ENCODE results near the gene USP46.
A peak's percentile ranks its signal among the peaks of the same experiment; 100 is the strongest.

Gene USP46, protein sequence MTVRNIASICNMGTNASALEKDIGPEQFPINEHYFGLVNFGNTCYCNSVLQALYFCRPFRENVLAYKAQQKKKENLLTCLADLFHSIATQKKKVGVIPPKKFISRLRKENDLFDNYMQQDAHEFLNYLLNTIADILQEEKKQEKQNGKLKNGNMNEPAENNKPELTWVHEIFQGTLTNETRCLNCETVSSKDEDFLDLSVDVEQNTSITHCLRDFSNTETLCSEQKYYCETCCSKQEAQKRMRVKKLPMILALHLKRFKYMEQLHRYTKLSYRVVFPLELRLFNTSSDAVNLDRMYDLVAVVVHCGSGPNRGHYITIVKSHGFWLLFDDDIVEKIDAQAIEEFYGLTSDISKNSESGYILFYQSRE

DNA sequence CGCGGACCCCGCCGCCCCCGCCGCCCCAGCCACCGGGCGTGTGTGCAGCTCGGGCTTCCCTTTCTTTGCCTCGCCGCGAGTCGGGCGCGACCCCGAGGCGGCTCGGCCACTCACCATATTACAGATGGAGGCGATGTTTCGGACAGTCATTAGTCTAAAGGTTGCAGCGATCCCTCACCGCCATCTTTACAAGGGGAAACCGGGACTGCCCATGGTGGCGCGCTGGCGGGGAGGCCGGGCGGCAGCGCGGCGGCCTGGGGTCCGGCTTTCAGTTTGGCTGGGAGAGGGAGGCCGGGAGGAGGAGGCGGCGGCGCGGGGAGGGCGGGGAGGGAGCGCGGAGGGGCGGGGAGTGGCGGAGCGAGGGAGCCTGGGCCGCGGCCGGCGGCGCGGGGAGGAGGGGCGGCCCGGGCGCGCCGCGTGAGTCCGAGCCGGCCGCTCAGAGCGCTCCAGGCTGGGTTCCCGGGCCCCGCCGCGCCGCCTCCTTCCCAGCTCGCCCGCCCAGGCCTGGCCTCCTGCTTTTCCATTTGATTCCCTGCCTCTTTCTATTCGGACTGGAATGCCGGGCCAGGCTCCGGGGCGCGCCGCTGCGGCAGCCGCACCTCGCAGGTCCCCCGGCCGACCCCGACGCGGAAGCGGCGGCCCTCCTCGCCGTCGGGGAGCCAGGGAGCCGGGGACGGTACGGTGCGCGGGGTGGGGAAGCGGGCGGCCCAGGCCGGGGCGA lies at the start of gene USP46:
Gene USP46, minus strand, starts transcription at position 301 of the 721 bp plus-strand sequence. Its CDS starts 151 bp downstream, at position 150.
- DNase-seq: peak; percentile 61

DNA sequence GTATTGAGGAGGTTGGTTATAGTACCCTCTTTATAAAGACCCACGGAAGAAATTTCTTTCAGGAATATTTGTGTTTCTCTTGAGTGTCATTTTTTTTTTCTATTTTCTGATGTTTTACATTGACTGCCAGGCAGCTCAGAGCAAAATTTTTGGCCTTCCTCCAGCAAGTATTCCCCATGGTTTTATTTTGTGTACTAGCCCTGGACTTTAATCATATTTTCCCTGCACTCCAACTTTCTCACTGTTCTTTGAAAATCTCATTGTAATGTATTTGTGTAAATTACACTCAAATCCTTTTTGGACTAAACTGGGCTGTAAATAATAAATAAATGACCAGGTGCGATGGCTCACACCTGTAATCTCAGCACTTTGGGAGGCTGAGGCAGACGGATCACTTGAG lies 45.6 kb upstream of the USP46 start:
- no peak for DNase-seq

DNA sequence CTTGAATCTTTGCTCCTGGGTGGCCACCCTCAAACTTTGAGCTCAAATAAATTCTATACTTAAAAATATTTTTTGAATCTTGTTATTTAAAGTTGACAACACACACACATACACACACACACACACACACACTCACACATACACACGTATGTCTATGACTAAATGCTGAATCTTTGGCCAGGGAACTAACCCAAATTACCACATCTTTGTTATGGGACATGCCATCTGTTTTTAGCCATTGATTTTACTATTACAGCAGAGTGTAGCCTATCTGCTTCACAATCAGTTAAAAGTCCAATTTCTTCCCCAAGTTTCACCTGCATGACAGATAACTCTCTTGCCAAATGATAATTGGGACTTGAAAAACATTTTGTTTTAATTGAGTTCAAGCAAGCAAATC lies 45.0 kb upstream of the USP46 start:
- no peak for DNase-seq

DNA sequence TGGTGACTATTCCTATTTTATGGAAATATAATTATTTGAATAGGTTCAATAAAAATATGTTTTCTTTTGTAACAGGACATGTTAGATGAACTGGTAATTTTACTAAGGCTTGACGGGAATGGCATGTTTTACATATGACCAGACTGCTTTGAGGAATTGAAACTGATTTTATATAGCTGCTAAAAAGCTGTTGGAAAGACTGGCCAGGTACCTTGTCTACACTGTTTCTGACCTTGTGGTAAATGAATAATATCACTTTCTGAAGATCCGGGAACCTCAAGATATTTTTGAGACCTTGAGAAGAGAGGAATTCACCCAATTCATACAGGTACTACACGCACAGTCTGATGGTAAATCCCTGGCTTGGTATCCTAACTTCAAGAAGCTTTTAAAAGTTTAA lies 42.1 kb upstream of the USP46 start:
- no peak for DNase-seq

DNA sequence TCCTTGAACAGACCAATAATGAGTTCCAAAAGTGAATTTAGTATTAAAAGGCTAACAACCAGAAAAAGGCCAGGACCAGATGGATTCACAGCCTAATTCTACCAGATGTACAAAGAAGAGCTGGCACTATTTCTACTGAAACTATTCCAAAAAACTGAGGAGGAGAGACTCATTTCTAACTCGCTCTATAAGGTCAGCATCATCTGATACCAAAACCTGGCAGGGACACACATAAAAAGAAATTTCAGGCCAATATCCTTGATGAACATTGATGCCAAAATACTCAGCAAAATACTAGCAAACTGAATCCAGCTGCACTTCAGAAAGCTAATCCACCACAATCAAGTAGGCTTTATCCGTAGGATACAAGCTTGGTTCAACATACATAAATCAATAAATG lies 35.8 kb upstream of the USP46 start:
- no peak for DNase-seq

DNA sequence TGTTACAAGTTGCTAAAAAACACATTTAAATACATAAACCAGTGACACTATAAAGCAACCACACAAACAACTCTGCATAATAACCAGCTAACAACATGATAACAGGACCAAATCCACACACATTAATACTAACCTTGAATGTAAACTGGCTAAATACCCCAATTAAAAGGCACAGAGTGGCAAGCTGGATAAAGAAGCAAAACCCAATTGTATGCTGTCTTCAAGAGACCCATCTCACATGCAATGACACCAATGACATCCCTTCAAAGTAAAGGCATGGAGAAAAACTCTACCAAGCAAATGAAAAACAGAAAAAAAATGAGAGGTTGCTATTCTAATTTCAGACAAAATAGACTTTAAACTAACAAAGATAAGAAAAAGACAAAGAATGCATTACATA lies 34.4 kb upstream of the USP46 start:
- DNase-seq: no peak

DNA sequence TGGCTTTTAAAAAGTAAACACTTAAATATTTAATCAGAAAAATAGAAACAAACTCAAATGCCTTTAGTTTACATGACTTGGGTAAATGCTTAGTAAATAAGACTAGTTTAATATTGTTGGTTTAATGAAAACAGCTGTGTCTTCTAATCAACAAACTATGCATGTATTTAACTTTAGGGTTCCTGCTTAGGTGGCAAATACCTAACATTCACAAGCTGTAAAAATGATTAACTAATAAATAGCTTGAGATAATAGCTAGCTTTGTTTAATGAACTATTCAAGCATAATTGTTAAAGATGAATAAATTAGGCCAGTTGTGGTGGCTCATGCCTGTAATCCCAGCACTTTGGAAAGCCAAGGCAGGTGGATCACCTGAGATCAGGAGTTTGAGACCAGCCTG lies 30.0 kb upstream of the USP46 start:
- no peak for DNase-seq

DNA sequence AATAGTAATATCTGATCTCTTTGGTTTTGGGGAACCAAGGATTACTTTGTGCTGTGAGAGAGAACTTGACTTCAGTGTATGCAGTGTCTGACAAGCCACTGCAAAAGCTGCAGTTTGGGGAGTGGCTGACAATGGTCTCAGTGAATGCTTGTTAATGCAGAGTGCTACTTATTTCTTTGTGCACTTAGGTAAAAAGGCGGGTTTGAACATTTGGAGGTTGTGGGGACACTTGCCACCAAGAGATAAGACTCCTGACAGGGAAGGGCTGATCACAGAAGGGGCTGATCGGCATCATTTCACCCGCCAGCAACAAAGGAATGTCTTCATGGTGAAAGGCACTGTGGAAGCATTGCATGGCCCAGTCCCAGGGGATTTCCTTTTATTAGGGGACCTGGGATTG lies 28.6 kb upstream of the USP46 start:
- DNase-seq: no peak

DNA sequence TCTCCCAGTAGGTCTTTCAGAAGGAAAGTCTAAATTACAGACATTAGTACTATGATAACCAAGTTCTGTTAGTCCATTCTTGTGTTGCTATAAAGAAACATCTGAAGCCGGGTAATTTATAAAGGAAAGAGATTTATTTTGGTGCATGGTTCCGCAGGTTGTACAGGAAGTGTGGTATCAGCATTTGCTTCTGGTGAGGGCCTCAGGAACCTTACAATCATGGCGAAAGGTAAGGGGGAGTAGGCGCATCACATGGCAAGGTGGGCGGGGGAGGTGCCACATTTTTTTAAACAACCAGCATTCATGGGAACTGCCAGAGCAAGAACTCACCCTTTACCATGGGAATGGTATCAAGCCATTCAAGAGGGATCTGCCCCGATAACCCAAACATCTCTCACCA lies 26.2 kb upstream of the USP46 start:
- DNase-seq: no peak

DNA sequence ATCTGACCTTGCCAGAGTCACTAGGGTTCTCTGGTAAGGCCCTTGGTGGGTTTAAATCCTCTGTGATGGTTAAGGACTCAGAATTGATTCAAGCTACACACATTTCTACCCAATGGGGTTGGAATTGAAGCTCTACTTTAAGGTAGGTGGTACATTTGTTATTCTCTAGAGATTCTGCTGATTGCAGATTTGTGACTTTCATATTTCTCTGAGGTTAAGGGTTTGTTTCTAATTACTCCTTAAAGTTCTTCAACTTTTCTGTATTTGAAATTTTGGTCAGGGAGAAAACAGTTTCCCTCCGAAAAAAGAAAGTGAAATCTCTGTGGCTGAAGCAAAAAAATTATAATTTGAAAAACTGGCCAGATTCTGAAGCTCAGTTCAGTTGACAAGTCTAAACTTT lies 25.8 kb upstream of the USP46 start:
- no peak for DNase-seq

DNA sequence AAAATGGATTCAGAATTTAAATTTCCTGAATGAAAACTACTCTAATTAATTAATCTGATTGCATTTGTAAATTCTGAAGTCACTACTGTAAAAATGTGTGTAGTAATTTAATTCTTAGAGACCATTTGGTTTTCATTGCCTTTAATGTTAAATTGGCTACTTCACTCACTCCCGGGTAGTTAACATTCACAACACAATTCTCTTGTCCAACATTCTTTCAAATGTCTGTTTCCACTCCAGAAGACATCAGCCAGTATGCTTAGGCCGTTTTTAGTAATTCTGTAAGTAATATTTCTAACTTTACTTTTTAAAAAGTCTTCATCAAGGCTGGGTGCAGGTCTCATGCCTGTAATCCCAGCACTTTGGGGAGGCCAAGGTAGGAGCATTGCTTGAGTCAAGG lies 21.3 kb upstream of the USP46 start:
- DNase-seq: no peak

DNA sequence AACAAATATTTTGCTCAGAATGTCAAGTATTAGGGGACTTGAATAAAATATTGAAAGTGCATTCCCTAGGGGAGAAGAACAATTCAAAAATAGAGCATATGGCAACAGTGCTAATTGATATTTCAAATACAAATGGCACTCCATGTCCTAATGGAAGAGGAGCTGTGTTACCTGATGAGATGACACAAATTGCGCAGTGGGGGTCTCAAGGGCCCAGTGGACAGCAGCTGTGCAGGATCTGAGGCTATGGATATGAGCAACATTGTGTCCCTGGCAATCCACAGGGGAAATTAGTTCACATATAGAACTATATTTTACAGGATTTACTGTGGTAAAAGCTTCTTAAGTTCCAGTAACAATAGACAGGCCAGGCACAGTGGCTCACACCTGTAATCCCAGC lies 17.4 kb upstream of the USP46 start:
- DNase-seq: no peak

DNA sequence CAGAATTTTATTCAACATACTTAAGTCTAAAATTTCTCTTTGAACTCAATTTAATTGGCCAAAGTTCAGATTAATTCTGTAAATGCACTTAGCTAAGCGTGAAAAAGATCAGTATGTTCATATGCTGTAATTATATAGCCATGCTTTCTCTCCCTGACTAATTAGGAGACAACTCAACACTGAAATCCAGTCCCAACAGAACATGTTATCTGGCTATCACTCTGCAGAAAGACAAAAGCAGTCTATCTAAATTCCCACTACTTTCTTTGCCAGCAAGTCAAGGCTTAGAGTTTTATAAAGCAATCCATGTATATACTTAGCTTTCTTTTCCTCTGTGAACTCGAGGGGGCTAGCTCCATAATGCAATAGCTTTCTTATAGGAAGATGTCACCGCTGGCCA lies 16.0 kb upstream of the USP46 start:
- no peak for DNase-seq

DNA sequence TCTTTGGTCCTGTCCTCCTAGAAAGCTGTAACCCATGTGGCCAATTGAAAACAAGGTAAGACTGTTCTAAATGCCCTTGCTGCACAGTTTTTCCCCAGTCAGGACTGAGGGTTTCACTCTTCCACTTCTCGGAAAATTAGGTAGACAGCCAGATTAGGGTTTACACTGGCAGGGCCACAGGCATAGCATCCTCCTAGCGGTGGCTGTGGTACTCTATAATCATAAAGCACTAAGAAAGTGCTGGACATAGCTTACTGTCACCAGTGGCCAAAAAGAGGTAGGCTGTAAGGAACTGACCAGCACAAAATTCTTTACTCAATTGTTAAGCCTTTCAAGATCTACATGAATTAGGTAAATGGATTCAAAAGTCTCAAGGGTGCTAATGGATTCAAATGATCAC lies 11.6 kb upstream of the USP46 start:
- DNase-seq: no peak

DNA sequence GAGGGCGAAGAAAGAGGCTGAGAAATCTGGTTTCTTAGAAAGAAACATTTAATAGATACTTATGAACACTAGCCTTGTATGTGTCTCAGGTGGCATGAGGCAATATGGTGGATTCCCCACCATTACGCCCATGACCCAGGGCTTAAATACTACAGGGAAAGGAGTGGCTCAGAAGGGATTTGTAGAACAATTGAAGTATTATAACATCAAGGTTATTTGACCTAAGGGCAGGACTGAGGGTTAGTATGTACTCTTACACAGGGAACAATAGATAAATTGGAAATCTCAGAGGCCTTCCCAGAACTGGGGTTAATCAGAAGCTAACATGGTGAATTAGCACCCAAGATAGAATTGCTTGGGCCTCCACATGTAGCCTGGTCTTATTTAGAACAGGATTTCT lies 11.0 kb upstream of the USP46 start:
- no peak for DNase-seq

DNA sequence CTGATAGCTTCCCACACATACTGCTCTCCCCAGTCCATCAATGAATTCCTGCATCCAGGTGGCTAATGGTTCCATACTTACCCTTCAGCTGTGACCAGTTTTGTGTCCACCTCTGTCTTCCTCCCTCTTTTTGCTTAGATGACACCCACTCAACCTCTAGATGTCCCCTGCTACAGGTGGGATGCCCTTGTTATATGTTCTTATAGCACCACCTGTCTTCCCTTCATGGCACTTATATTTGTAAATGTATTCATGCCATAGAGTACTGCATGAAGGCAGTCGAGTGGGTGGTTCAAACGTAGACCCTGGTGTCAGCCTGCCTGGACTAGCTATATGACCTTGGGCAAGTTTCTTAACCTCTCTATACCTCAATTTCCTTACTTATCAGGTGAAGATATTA lies 6.5 kb upstream of the USP46 start:
- DNase-seq: no peak

DNA sequence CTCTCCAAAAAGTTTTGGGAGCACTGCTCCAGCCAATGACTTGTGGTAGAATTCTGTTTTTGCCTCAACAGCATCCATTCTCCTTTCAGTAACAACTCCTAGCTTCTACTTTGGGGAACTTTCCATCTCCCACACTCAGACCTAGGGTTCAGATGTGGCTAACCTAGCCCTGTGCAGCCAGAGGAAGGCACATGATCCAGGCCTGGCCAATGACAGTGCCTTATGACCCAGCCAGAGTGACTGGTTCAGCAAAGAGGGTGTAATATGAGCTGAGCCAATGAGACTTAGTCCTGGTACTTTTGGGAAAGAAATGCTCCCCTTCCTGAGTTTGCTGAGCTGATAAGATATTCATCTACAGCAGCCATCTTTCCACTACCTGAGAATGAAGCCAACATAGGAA lies 5.4 kb upstream of the USP46 start:
- no peak for DNase-seq

DNA sequence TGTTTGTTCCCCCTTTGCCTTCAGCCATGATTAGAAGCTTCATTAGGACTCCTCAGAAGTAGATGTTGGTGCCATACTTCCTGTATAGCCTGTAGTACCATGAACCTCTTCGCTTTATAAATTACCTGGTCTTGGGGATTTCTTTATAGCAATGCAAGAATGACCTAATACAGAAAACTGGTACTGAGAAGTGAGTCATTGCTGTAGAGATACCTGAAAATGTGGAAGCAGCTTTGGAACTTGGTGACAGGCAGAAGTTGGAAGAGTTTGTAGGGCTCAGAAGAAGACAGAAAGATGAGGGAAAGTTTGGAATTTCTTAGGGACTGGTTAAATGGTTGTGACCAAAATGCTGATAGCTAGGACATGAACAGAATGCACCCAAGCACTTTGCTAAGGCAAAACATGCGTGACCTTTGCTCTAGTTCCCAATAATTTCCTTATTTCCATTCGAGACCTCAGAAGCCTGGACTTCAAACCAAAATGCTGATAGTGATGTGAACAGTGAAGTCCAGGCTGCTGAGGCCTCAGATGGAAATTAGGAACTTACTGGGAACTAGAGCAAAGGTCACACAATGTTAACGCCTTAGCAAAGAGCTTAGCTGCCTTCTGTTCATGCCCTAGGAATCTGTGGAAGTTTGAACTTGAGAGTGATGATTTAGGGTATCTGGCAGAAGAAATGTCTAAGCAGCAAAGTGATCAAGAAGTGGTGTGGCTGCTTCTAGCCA lies 3.0 kb upstream of the USP46 start:
- DNase-seq: no peak

DNA sequence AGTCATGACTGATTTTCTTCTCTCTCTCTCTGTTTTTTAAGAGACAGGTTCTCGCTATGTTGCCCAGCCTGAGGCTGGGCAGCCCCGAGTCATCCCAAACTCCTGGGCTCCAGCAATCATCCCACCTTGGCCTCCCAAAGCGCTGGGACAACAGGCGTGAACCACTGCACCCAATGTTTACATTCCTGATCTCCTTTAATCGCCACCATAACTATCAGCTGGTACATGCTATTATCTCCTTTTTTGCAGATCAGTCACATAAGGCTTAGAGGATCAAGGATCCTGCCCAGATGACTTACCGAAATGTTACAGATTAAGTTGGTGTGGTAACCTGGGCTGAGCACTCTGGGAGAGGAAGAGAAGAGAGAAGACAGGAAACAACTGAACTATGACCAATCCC lies 1.5 kb upstream of the USP46 start:
- DNase-seq: no peak

DNA sequence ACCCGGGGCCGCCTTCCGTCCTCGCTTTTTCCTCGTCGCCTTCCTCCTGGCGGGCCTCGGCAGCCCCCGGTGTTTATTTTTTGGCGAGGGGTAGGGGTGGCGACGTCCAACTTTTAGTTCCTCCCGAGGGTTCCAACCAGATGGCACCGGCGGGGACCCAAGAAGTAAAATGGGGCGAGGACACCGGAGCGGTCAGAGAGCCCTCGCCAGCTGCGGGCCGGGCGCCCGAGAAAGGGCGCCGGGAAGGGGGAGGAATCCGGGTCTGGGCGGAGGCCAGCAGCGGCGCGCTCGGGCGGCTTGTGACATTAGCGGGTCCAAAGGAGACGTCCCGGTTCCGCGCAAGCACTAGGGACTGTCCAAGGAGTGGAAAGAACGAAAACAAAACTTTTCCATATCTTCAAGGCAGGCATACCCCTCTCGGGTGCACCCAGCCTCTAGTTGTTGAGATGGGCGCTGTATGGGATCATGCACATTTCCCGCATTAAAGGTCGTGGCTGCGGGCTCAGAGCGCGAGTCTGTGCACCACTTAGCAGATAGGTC lies 691 bp upstream of the USP46 start:
- peak; percentile 21 for DNase-seq

DNA sequence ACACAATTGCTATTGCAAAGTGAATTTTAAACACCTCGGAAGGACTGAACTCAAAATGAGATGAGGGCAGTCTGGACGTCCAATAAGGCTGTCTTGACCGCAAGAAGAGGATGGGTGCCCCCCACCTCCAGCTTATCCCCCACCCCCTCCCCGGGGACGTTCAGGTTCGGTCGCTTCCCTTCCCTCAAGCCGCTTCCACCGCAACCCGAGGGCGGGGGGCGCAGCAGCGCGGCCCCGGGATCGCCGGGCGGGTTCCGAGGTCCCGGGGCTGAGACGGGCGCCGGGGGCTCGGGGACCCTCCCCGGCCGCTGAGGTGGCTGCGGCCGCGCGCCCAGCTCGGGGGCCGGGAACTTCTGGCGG lies 480 bp downstream of the USP46 start:
- DNase-seq: no peak

DNA sequence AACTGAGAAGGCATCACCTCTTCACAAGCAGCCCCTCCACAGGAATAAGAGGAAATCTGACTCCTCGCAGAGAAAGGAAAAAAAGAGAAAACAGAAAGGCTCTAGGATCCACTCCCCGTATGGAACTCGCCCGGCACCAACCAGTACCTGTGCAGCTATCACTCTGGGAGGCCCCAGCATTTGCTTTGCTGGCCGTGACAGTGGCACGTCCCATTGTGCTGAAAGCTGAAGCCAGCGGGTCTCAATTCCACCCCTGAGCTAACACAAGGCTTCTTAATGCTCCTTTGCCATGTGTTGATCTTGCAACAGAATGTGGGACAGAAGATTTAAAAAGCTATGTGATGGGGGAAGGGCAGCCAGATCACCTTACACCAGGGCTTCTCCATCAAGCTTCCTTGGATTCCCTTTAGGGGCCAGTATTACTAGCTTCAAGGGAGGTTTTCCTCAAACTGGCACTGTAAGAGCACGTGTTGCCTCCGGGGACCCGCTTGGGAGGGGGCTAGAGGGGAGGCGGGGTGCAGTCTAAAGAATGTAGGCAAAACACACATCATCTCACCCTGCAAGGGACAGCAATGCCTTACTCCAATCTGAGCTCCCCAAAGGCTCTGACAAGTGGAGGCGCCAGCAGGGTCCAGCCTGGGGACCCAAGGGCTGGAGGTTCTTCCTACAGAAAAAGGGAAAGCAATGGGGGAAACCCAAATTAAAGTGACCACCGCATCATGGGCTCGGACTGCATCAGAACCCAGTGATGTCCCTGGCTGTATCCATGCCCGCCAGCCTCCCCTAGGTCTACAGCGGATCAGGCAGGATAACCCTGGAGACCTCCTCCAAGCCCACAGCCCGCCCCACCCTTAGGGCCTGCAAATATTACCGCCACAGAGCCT lies 1.2 kb downstream of the USP46 start:
- DNase-seq: no peak

DNA sequence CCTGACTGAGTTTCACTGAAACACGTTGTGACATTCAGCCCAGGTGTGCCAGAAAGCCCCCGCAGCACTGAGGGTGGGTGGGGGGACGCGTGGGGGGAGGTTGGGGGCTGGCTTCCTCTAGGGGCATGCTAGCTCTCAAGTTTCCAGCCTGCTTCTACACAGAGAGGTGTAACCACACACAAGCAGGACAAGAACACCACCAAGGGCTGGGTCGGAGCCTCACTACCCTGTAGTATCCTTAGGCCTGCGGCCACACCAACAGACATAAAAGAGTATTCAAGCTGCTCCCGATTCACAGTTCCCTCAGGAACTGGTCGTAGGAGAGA lies 1.8 kb downstream of the USP46 start:
- no peak for DNase-seq

Measured in stimulated activated CD4-positive, alpha-beta T cell treated with anti-CD3 and anti-CD28 coated beads, Interleukin-4, amount 100 ng/mL, for 1 hour (primary cell).